Measurements from ENCODE around the gene STAB2.

- no peak for TF ChIP-seq CTCF (IDR thresholded peaks at IDR 0.05; ENCODE audit: low read length)
- TF ChIP-seq EZH2phosphoT487 (IDR thresholded peaks at IDR 0.05; ENCODE audit: low read length): no peak
- no peak for TF ChIP-seq EZH2 (optimal IDR thresholded peaks at IDR 0.05; ENCODE audit: low read depth, low read length)
These were observed 90.8 kb downstream of the STAB2 start for GRCh38 chr12:103677905-103678304.
